ENCODE measurements around the gene CLASP2. TPM values are rescaled to one million over a fixed set of nuclear protein-coding genes. Genes with fewer than 3 reads are reported as not detected.

Gene CLASP2
- total RNA-seq, 1 donor from 2014 or later = 65.0 TPM

- no peak overlapping the region for H3K27ac ChIP-seq (ENCODE audit: low read depth, low read length)
- Mint-ChIP-seq H3K27me3 (ENCODE audit: low read depth, unreplicated experiment) (no peaks in the 10 kb centered on the region), H3K27ac (ENCODE audit: unreplicated experiment) (no peak overlapping the region), H3K4me3 (ENCODE audit: unreplicated experiment) (no peak overlapping the region), H3K9me3 (ENCODE audit: unreplicated experiment) (peaks cover 28% of the 10 kb centered on the region), H3K4me1 (ENCODE audit: low read depth, unreplicated experiment) (no peaks in the 10 kb centered on the region), H3K36me3 (ENCODE audit: low read depth, unreplicated experiment) (peaks cover 46% of the 10 kb centered on the region)
- FAIRE-seq = no peak
- H3K79me2 ChIP-seq (ENCODE audit: insufficient read depth, low read length) = no peaks in the 10 kb centered on the region
- H3K4me3 ChIP-seq (ENCODE audit: insufficient read depth, low read depth, low read length) = no peak overlapping the region
- DNase-seq (ENCODE audit: low read depth) = no peak
- no peak overlapping the region for H3K4me2 ChIP-seq (ENCODE audit: low read length)
- no peaks in the 10 kb centered on the region for H4K20me1 ChIP-seq (ENCODE audit: insufficient read depth, low read length)
- H3K4me1 ChIP-seq (ENCODE audit: insufficient read depth, low read length) = no peaks in the 10 kb centered on the region
- no peaks in the 10 kb centered on the region for H3K27me3 ChIP-seq (ENCODE audit: insufficient read depth, low read length)
- TF ChIP-seq EZH2 (IDR thresholded peaks at IDR 0.05; ENCODE audit: insufficient read depth, low read length) (no peak), CTCF (IDR thresholded peaks at IDR 0.05; ENCODE audit: insufficient read depth, low read depth, low read length) (no peak)
- no peaks in the 10 kb centered on the region for H3K36me3 ChIP-seq (ENCODE audit: insufficient read depth, low read length)
- no peak overlapping the region for H2AFZ ChIP-seq (ENCODE audit: low read depth, low read length)
- no peak overlapping the region for H3K9ac ChIP-seq (ENCODE audit: low read length)
- peaks cover 3% of the 10 kb centered on the region for H3K9me3 ChIP-seq (ENCODE audit: insufficient read depth, low read depth, low read length)
Measured at GRCh38 chr3:33525232-33525631, 192.8 kb downstream of the CLASP2 start.

- Histone ChIP-seq H4K20me1 (ENCODE audit: insufficient read depth, low read length) (no peaks in the 10 kb centered on the region), H3K79me2 (ENCODE audit: insufficient read depth, low read length) (no peaks in the 10 kb centered on the region), H3K9me3 (ENCODE audit: insufficient read depth, low read depth, low read length) (peaks cover 3% of the 10 kb centered on the region), H3K27ac (ENCODE audit: low read depth, low read length) (no peak overlapping the region), H3K36me3 (ENCODE audit: insufficient read depth, low read length) (no peaks in the 10 kb centered on the region), H2AFZ (ENCODE audit: low read depth, low read length) (no peak overlapping the region), H3K9ac (ENCODE audit: low read length) (no peak overlapping the region), H3K27me3 (ENCODE audit: insufficient read depth, low read length) (no peaks in the 10 kb centered on the region), H3K4me1 (ENCODE audit: insufficient read depth, low read length) (no peaks in the 10 kb centered on the region), H3K4me2 (ENCODE audit: low read length) (no peak overlapping the region), H3K4me3 (ENCODE audit: insufficient read depth, low read depth, low read length) (no peak overlapping the region)
- Mint-ChIP-seq H3K4me1 (ENCODE audit: low read depth, unreplicated experiment) (no peaks in the 10 kb centered on the region), H3K36me3 (ENCODE audit: low read depth, unreplicated experiment) (peaks cover 42% of the 10 kb centered on the region), H3K27me3 (ENCODE audit: low read depth, unreplicated experiment) (no peaks in the 10 kb centered on the region), H3K9me3 (ENCODE audit: unreplicated experiment) (peaks cover 18% of the 10 kb centered on the region), H3K27ac (ENCODE audit: unreplicated experiment) (no peak overlapping the region), H3K4me3 (ENCODE audit: unreplicated experiment) (no peak overlapping the region)
- DNase-seq (ENCODE audit: low read depth) (no peak), FAIRE-seq (peak; percentile 9)
- TF ChIP-seq CTCF (IDR thresholded peaks at IDR 0.05; ENCODE audit: insufficient read depth, low read depth, low read length) = no peak
- TF ChIP-seq EZH2 (IDR thresholded peaks at IDR 0.05; ENCODE audit: insufficient read depth, low read length) = no peak
Measured at GRCh38 chr3:33523093-33523667, 194.9 kb downstream of the CLASP2 start.

GRCh38 chr3:33521736-33522135, 196.3 kb downstream of the CLASP2 start:
- no peak for DNase-seq (ENCODE audit: low read depth)
- Histone ChIP-seq H3K27me3 (ENCODE audit: insufficient read depth, low read length) (no peaks in the 10 kb centered on the region), H4K20me1 (ENCODE audit: insufficient read depth, low read length) (no peaks in the 10 kb centered on the region), H3K9ac (ENCODE audit: low read length) (no peak overlapping the region), H3K36me3 (ENCODE audit: insufficient read depth, low read length) (no peaks in the 10 kb centered on the region), H3K27ac (ENCODE audit: low read depth, low read length) (no peak overlapping the region), H3K4me1 (ENCODE audit: insufficient read depth, low read length) (no peaks in the 10 kb centered on the region), H3K9me3 (ENCODE audit: insufficient read depth, low read depth, low read length) (peaks cover 3% of the 10 kb centered on the region), H3K4me2 (ENCODE audit: low read length) (no peak overlapping the region), H2AFZ (ENCODE audit: low read depth, low read length) (no peak overlapping the region), H3K4me3 (ENCODE audit: insufficient read depth, low read depth, low read length) (no peak overlapping the region), H3K79me2 (ENCODE audit: insufficient read depth, low read length) (no peaks in the 10 kb centered on the region)
- peaks cover 7% of the 10 kb centered on the region for H3K9me3 Mint-ChIP-seq (ENCODE audit: unreplicated experiment)
- peaks cover 33% of the 10 kb centered on the region for H3K36me3 Mint-ChIP-seq (ENCODE audit: low read depth, unreplicated experiment)
- H3K4me1 Mint-ChIP-seq (ENCODE audit: low read depth, unreplicated experiment) = no peaks in the 10 kb centered on the region
- no peak for FAIRE-seq
- H3K27ac Mint-ChIP-seq (ENCODE audit: unreplicated experiment) = no peak overlapping the region
- H3K4me3 Mint-ChIP-seq (ENCODE audit: unreplicated experiment) = no peak overlapping the region
- H3K27me3 Mint-ChIP-seq (ENCODE audit: low read depth, unreplicated experiment) = no peaks in the 10 kb centered on the region
- TF ChIP-seq CTCF (IDR thresholded peaks at IDR 0.05; ENCODE audit: insufficient read depth, low read depth, low read length) = no peak
